HS-27A (cell line): ENCODE data around the gene MCTS1.
"Not testable (repeated sequence)": the region's sequence is repeated elsewhere in the genome, so short reads cannot be mapped to it uniquely, and the experiment has no call there.

Experiments used
- DNase-seq: peaks from one replicate; pipeline ENCODE4 v3.0.0-alpha.2; 2012; ENCODE audit warnings: low read depth, missing footprints

The MCTS1 gene

GRCh38 chrX:120603707-120604360, at the start of gene MCTS1:
TSS of gene MCTS1 (plus strand) at chrX:120604101. CDS start at chrX:120604237, 136 bp downstream.
- DNase-seq: peak; percentile 83

GRCh38 chrX:120556251-120556650, 47.6 kb upstream of the MCTS1 start:
- no peak for DNase-seq

GRCh38 chrX:120559804-120560203, 44.1 kb upstream of the MCTS1 start:
- DNase-seq: no peak

GRCh38 chrX:120560405-120560841, 43.5 kb upstream of the MCTS1 start:
- DNase-seq: no peak

GRCh38 chrX:120560842-120561633, 42.9 kb upstream of the MCTS1 start, which contains the start of gene CUL4B:
TSS of gene CUL4B (minus strand) at chrX:120560962. CDS start at chrX:120560638, 324 bp downstream.
- peak; percentile 79 for DNase-seq

- DNase-seq: no peak
These were observed 42.0 kb upstream of the MCTS1 start for GRCh38 chrX:120561634-120562568.

GRCh38 chrX:120562569-120562926, 41.4 kb upstream of the MCTS1 start:
- no peak for DNase-seq

GRCh38 chrX:120564925-120565324, 39.0 kb upstream of the MCTS1 start:
- no peak for DNase-seq

GRCh38 chrX:120566817-120567216, 37.1 kb upstream of the MCTS1 start:
- DNase-seq: no peak

GRCh38 chrX:120568035-120568434, 35.9 kb upstream of the MCTS1 start:
- DNase-seq: no peak

GRCh38 chrX:120568609-120569008, 35.3 kb upstream of the MCTS1 start:
- no peak for DNase-seq

GRCh38 chrX:120570011-120570600, 33.8 kb upstream of the MCTS1 start:
- DNase-seq: no peak

GRCh38 chrX:120573806-120574205, 30.1 kb upstream of the MCTS1 start:
- not testable (repeated sequence) for DNase-seq

GRCh38 chrX:120575379-120576114, 28.4 kb upstream of the MCTS1 start:
- no peak for DNase-seq

GRCh38 chrX:120585702-120586101, 18.2 kb upstream of the MCTS1 start:
- no peak for DNase-seq

GRCh38 chrX:120604361-120604782, 471 bp downstream of the MCTS1 start:
- DNase-seq: peak; percentile 8

GRCh38 chrX:120612086-120612485, 8.2 kb downstream of the MCTS1 start:
- no peak for DNase-seq

- no peak for DNase-seq
These were observed 10.9 kb downstream of the MCTS1 start for GRCh38 chrX:120614816-120615215.

GRCh38 chrX:120617996-120618630, 14.2 kb downstream of the MCTS1 start:
- no peak for DNase-seq

- no peak for DNase-seq
These were observed 21.5 kb downstream of the MCTS1 start for GRCh38 chrX:120625371-120625770.
